GM13977 (cell line): ENCODE data around the gene PDE10A.
"Not testable (repeated sequence)": the region's sequence is repeated elsewhere in the genome, so short reads cannot be mapped to it uniquely, and the experiment has no call there.

Experiments
- DNase-seq: peaks from one replicate; pipeline ENCODE4 v3.0.0; 2012; ENCODE audit warnings: low spot score
- CTCF ChIP-seq: IDR thresholded peaks from 2 replicates; pipeline ENCODE4 v1.5.1; 2012; ENCODE audit warnings: mild to moderate bottlenecking, control low read depth; ENCODE audit not compliant: insufficient read depth; ENCODE audit errors: extremely low read depth, missing control alignments
- in situ Hi-C: fragments of 300-500 bp; cut with MboI; formaldehyde crosslinking; loops from one replicate; pipeline ENCODE4 v1.12.0; 2022; ENCODE audit warnings: low sequenced_read_pairs, low pct_unique_long_range_greater_than_20kb, mixed read lengths, inconsistent platforms; ENCODE audit not compliant: unreplicated experiment

PDE10A gene

GRCh38 chr6:165599121-165599520 is 63.9 kb downstream of the PDE10A start:
- no peak for TF ChIP-seq CTCF
- in situ Hi-C loops: no loop called here
- DNase-seq: no peak

- TF ChIP-seq CTCF: no peak
- DNase-seq: no peak
- in situ Hi-C loops: no loop called here
These were observed 65.2 kb downstream of the PDE10A start for GRCh38 chr6:165597821-165598220.

GRCh38 chr6:165594584-165595333 is 68.3 kb downstream of the PDE10A start:
- no peak for TF ChIP-seq CTCF
- in situ Hi-C loops: no loop called here
- DNase-seq: no peak

DNA sequence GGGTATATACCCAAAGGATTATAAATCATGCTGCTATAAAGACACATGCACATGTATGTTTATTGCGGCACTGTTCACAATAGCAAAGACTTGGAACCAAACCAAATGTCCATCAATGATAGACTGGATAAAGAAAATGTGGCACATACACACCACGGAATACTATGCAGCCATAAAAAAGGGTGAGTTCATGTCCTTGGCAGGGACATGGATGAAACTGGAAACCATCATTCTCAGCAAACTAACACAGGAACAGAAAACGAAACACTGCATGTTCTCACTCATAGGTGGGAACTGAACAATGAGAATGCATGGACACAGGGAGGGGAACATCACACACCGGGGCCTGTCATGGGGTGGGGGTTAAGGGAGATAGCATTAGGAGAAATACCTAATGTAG is 70.1 kb downstream of the PDE10A start:
- in situ Hi-C loops, DNase-seq: not testable (repeated sequence)

DNA sequence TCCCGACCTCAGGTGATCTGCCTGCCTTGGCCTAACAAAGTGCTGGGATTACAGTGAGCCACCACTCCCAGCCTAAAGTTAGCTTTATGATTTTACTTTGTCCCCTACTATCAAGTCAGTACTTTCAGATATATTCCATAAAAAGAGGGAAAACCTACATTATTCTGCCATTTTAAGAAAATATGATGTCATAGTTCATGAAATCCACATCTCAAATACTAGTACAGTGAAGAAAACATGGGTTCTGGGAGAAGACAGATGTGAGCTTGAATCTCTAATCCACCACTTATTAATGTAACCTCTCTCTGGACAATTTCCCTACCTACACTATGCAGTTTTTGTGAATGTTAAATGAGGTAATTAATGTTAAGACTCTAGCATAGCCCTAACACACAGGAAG is 74.5 kb downstream of the PDE10A start:
- no peak for DNase-seq
- no peak for TF ChIP-seq CTCF
- in situ Hi-C loops: no loop called here

DNA sequence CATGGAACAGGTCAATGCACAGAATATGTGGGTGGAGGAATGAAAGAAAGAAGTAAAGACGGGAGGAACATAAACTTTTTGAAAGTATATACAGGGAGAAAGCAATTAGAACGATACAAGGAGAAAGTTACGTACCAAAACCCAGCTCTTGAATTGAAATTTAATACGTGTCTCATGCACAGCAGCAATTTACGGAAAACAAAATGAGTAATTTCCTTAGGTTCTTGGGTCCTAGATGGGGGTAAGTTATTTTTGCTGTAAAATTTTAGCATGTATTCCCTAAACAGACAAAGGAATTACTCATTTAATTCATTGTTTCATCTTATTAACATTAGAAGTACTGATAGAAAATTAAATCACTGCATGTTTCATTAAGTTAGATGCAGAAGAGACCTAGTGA is 75.8 kb downstream of the PDE10A start:
- DNase-seq: no peak
- no peak for TF ChIP-seq CTCF
- in situ Hi-C loops: no loop called here

DNA sequence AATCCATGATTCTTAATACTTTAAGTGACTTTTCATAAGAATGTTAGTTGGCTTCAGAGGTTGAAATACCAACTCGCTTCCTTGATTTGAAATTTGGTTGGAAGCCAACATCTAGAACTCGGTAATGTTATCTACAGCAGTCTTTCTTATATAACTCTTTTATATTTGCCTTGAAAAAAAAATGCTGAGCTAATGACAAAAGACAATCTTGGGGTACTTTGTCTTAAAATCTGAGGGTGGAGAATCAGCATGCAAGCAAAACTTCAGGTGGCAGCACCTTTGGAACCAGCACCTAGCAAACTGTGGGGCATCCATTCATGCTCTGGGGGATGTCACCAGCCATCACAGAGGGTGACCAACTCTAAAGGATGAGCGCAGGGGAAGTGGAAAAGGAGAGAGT is 76.3 kb downstream of the PDE10A start:
- in situ Hi-C loops: no loop called here

More for the DNA sequence above, 76.3 kb downstream of the PDE10A start:
- no peak for DNase-seq
- no peak for TF ChIP-seq CTCF
